Thyroid gland (tissue), 4 donors: ENCODE measurements around the gene PPP2R2C.

Experiments
- CTCF ChIP-seq, 6 experiments: fragments of 200-600 bp in 3 of 6; fragments of 450-650 bp in 3 of 6; sonication (generic) in 3 of 6; IDR thresholded peaks; one replicate each; pipeline ENCODE4 v1.5.1; 2016 to 2019; ENCODE audit warnings: antibody characterized with exemption in 6 of 6, mild to moderate bottlenecking in 2 of 6, inconsistent platforms in 1 of 6, moderate library complexity in 1 of 6
- POLR2A ChIP-seq, 2 donors: fragments of 450-650 bp; IDR thresholded peaks; one replicate each; pipeline ENCODE4 v1.6.1; 2017; ENCODE audit warnings: antibody characterized with exemption in 2 of 2, mild to moderate bottlenecking in 2 of 2, moderate library complexity in 1 of 2

- no peak for TF ChIP-seq POLR2A (IDR thresholded peaks at IDR 0.05)
- no peak for TF ChIP-seq CTCF (IDR thresholded peaks at IDR 0.05)
Observed at GRCh38 chr4:6343939-6344408, 128.4 kb downstream of the PPP2R2C start.
